A673 (cell line): ENCODE results near the gene RAPGEF4. TPM values are rescaled to one million over a fixed set of nuclear protein-coding genes. Genes with fewer than 3 reads are reported as not detected.

Experiments used
- BruUV-seq: library from RNA; stranded (reverse); fragments of 400-500 nt; replicated peaks from 2 replicates; lab custom pipeline; 2021; lab: Mats Ljungman, UMichigan
- CTCF ChIA-PET: fragments of 300-600 bp; sonication (Branson Sonifier 250); formaldehyde crosslinking; loops from one replicate; lab custom pipeline; 2022; ENCODE audit warnings: antibody characterized with exemption; lab: Charles Lee
- POLR2A ChIA-PET: fragments of 300-600 bp; sonication (Branson Sonifier 250); formaldehyde crosslinking; loops from one replicate; lab custom pipeline; 2022; ENCODE audit warnings: antibody characterized with exemption; ENCODE audit not compliant: low non-redundant PET; lab: Charles Lee
- DNase-seq: peaks from one replicate; pipeline ENCODE4 v3.0.0-alpha.2; 2015; ENCODE audit warnings: low spot score
- H3K27ac ChIP-seq: fragments of 200-600 bp; sonication (generic); 2 replicates; pipeline ENCODE4 v1.5.1; 2016; ENCODE audit warnings: mixed run types, low read depth, mild to moderate bottlenecking, mixed read lengths, antibody characterized with exemption, low read length; ENCODE audit not compliant: poor library complexity, severe bottlenecking
- H3K27me3 ChIP-seq: fragments of 200-600 bp; sonication (generic); replicated peaks from 2 replicates; pipeline ENCODE4 v1.6.1; 2017; ENCODE audit warnings: mixed run types, low read depth, mild to moderate bottlenecking, mixed read lengths, antibody characterized with exemption, low read length; ENCODE audit not compliant: insufficient read depth, poor library complexity
- H3K36me3 ChIP-seq: fragments of 200-600 bp; sonication (generic); 2 replicates; pipeline ENCODE4 v1.6.1; 2016; ENCODE audit warnings: mixed run types, mild to moderate bottlenecking, mixed read lengths, antibody characterized with exemption, low read length; ENCODE audit not compliant: insufficient read depth, poor library complexity, severe bottlenecking
- H3K4me1 ChIP-seq: fragments of 200-600 bp; sonication (generic); 2 replicates; pipeline ENCODE4 v1.6.1; 2017; ENCODE audit warnings: mixed run types, mild to moderate bottlenecking, mixed read lengths, antibody characterized with exemption, low read length; ENCODE audit not compliant: insufficient read depth, poor library complexity, severe bottlenecking
- H3K4me3 ChIP-seq: fragments of 200-600 bp; sonication (generic); 2 replicates; pipeline ENCODE4 v1.5.1; 2016; ENCODE audit warnings: low read depth, mixed run types, mild to moderate bottlenecking, mixed read lengths, low read length; ENCODE audit not compliant: poor library complexity, severe bottlenecking
- H3K9me3 ChIP-seq: fragments of 200-600 bp; sonication (generic); 2 replicates; pipeline ENCODE4 v1.6.1; 2016; ENCODE audit warnings: mixed run types, low read depth, mild to moderate bottlenecking, mixed read lengths, antibody characterized with exemption, low read length; ENCODE audit not compliant: poor library complexity, severe bottlenecking
- EZH2 ChIP-seq: fragments of 200-600 bp; sonication (generic); IDR thresholded peaks from 2 replicates; pipeline ENCODE4 v1.6.1; 2017; ENCODE audit warnings: borderline replicate concordance, low read depth, mild to moderate bottlenecking, mixed read lengths, antibody characterized with exemption, low read length; ENCODE audit not compliant: poor library complexity, severe bottlenecking
- intact Hi-C: fragments of 100-400 bp; cut with micrococcal nuclease; formaldehyde crosslinking; loops from one replicate; pipeline ENCODE4 v1.10.0; 2022; ENCODE audit not compliant: unreplicated experiment
- total RNA-seq: library from RNA; stranded (reverse); gene quantifications from 2 replicates; pipeline ENCODE4 v1.2.3, GENCODE V29; 2021
- TF ChIP-seq, protein P1 (sequence below): fragments of 300-800, 200-600 bp; sonication (generic); conservative IDR thresholded peaks from 2 replicates; pipeline ENCODE4 v1.5.1; 2017; ENCODE audit warnings: low read depth, mild to moderate bottlenecking, antibody characterized with exemption, low read length, moderate library complexity, mixed read lengths

RAPGEF4 gene
- total RNA-seq, 1 experiment from 2014 or later = 0.26 TPM

- CTCF ChIA-PET = no interaction called here
- no TSS peak for BruUV-seq
Measured at GRCh38 chr2:172725746-172726145, 9.9 kb upstream of the RAPGEF4 start.

GRCh38 chr2:172726172-172726735 is 9.4 kb upstream of the RAPGEF4 start:
- Histone ChIP-seq H3K4me1 (no peaks in the 10 kb centered on the region), H3K4me3 (no peak overlapping the region), H3K27me3 (no peaks in the 10 kb centered on the region), H3K36me3 (no peaks in the 10 kb centered on the region), H3K27ac (no peak overlapping the region), H3K9me3 (no peaks in the 10 kb centered on the region)
- POLR2A ChIA-PET = no interaction called here
- DNase-seq = no peak
- intact Hi-C loops = no loop called here
- no TSS peak for BruUV-seq
- TF ChIP-seq, protein P1, sequence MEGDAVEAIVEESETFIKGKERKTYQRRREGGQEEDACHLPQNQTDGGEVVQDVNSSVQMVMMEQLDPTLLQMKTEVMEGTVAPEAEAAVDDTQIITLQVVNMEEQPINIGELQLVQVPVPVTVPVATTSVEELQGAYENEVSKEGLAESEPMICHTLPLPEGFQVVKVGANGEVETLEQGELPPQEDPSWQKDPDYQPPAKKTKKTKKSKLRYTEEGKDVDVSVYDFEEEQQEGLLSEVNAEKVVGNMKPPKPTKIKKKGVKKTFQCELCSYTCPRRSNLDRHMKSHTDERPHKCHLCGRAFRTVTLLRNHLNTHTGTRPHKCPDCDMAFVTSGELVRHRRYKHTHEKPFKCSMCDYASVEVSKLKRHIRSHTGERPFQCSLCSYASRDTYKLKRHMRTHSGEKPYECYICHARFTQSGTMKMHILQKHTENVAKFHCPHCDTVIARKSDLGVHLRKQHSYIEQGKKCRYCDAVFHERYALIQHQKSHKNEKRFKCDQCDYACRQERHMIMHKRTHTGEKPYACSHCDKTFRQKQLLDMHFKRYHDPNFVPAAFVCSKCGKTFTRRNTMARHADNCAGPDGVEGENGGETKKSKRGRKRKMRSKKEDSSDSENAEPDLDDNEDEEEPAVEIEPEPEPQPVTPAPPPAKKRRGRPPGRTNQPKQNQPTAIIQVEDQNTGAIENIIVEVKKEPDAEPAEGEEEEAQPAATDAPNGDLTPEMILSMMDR = no peak
- TF ChIP-seq EZH2 = no peak
- CTCF ChIA-PET = no interaction called here

More at GRCh38 chr2:172725746-172726145, 9.9 kb upstream of the RAPGEF4 start:
- no peaks in the 10 kb centered on the region for H3K36me3 ChIP-seq
- no peaks in the 10 kb centered on the region for H3K4me1 ChIP-seq
- no peak overlapping the region for H3K4me3 ChIP-seq
- no peaks in the 10 kb centered on the region for H3K27me3 ChIP-seq
- POLR2A ChIA-PET = no interaction called here
- H3K9me3 ChIP-seq = no peaks in the 10 kb centered on the region
- intact Hi-C loops = no loop called here
- H3K27ac ChIP-seq = no peak overlapping the region
- no peak for DNase-seq
- TF ChIP-seq, protein P1 = no peak
- no peak for TF ChIP-seq EZH2

GRCh38 chr2:172730411-172730810 is 5.2 kb upstream of the RAPGEF4 start:
- Histone ChIP-seq H3K27ac (no peak overlapping the region), H3K4me3 (no peak overlapping the region), H3K9me3 (no peaks in the 10 kb centered on the region), H3K27me3 (peaks cover 25% of the 10 kb centered on the region), H3K4me1 (no peaks in the 10 kb centered on the region), H3K36me3 (no peaks in the 10 kb centered on the region)
- POLR2A ChIA-PET = no interaction called here
- BruUV-seq = no TSS peak
- TF ChIP-seq EZH2 = no peak
- TF ChIP-seq, protein P1 = no peak
- intact Hi-C loops = no loop called here
- CTCF ChIA-PET = no interaction called here
- no peak for DNase-seq
